ENCODE data around the gene JAKMIP3.

The JAKMIP3 gene

DNA sequence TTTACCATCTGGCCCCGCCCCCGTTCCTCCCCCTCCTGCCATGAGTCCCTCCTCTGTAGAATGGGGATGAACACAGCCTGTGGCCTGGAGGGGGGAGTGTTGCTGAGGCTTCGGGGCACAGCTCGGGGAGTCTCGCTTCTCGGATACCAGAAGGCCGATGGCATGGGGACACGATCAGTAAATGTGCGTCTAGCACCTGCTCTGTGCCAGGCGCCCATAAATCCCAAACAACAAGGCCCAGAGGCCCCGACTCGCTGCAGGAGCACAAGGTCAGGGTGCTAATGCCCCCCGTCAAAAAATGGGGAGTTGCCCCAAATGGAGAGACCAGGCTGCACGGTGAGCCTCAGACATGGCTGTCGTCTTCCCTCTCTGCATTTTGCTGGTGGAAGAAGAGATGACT is 40.7 kb downstream of the JAKMIP3 start:
- DNase-seq (ENCODE audit: low read depth in 1 of 2, low spot score in 1 of 2) = no peak
- Histone ChIP-seq H3K27me3 (ENCODE audit: insufficient read depth, poor library complexity, severe bottlenecking) (no peaks in the 10 kb centered on the region), H3K4me3 (replicated peaks; ENCODE audit: insufficient read depth, low read length) (no peak overlapping the region), H3K27ac (replicated peaks) (no peak overlapping the region)
- TF ChIP-seq SPI1 (IDR thresholded peaks at IDR 0.05; ENCODE audit: borderline replicate concordance, low read depth) = no peak
- no peak for TF ChIP-seq POLR2AphosphoS5 (IDR thresholded peaks at IDR 0.05; ENCODE audit: low read depth)

DNA sequence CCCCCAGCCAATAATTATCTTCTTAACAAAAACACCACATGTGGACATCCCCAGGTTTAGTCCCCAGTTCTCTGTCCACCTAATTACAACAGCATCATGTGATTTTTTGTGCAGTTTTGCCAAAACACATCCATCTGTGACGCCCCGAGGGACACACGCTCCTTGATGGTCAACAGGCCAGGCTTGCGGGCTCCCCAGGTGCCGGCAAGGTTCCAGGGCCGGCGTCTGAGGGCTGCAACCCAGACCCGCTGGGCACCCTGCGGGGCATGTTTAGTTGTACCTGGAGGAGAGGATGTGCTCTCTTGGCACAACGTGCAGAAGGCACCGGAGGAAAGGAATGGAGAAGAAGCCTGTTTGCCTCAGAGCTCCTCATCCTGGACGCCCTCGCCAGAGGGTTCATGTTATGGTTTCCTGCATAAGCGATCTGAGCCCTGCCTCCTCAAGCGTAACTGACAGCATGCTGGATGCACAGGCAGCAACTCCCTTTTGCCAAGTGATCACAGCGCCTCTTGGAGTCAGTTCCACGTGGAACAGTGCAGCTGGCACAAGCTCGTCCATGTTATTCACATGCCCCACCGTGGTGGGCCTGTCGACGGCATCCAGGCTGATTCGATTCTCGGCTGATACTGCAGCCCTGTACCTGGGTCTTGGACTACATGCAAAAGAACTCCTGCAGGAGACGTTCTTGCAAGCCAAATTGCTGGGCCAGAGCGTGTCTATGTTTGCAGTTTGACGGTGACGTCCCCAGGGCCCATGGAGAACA is 41.6 kb downstream of the JAKMIP3 start:
- no peaks in the 10 kb centered on the region for H3K27me3 ChIP-seq (ENCODE audit: insufficient read depth, poor library complexity, severe bottlenecking)
- H3K4me3 ChIP-seq (replicated peaks; ENCODE audit: insufficient read depth, low read length) = no peak overlapping the region
- no peak overlapping the region for H3K27ac ChIP-seq (replicated peaks)
- DNase-seq (ENCODE audit: low read depth in 1 of 2, low spot score in 1 of 2) = no peak
- TF ChIP-seq GABPA (IDR thresholded peaks at IDR 0.05; ENCODE audit: low read depth) (no peak), CTCF (IDR thresholded peaks at IDR 0.05; ENCODE audit: insufficient read depth, low read length) (no peak), SPI1 (IDR thresholded peaks at IDR 0.05; ENCODE audit: borderline replicate concordance, low read depth) (no peak), POLR2AphosphoS5 (IDR thresholded peaks at IDR 0.05; ENCODE audit: low read depth) (no peak)
- TF ChIP-seq, protein P1, sequence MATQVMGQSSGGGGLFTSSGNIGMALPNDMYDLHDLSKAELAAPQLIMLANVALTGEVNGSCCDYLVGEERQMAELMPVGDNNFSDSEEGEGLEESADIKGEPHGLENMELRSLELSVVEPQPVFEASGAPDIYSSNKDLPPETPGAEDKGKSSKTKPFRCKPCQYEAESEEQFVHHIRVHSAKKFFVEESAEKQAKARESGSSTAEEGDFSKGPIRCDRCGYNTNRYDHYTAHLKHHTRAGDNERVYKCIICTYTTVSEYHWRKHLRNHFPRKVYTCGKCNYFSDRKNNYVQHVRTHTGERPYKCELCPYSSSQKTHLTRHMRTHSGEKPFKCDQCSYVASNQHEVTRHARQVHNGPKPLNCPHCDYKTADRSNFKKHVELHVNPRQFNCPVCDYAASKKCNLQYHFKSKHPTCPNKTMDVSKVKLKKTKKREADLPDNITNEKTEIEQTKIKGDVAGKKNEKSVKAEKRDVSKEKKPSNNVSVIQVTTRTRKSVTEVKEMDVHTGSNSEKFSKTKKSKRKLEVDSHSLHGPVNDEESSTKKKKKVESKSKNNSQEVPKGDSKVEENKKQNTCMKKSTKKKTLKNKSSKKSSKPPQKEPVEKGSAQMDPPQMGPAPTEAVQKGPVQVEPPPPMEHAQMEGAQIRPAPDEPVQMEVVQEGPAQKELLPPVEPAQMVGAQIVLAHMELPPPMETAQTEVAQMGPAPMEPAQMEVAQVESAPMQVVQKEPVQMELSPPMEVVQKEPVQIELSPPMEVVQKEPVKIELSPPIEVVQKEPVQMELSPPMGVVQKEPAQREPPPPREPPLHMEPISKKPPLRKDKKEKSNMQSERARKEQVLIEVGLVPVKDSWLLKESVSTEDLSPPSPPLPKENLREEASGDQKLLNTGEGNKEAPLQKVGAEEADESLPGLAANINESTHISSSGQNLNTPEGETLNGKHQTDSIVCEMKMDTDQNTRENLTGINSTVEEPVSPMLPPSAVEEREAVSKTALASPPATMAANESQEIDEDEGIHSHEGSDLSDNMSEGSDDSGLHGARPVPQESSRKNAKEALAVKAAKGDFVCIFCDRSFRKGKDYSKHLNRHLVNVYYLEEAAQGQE (IDR thresholded peaks at IDR 0.05; ENCODE audit: insufficient replicate concordance, low read depth) = no peak

GRCh38 chr10:132107949-132108877 is 42.5 kb downstream of the JAKMIP3 start:
- TF ChIP-seq CTCF (IDR thresholded peaks at IDR 0.05; ENCODE audit: insufficient read depth, low read length) (no peak), SPI1 (IDR thresholded peaks at IDR 0.05; ENCODE audit: borderline replicate concordance, low read depth) (no peak), POLR2AphosphoS5 (IDR thresholded peaks at IDR 0.05; ENCODE audit: low read depth) (no peak), GABPA (IDR thresholded peaks at IDR 0.05; ENCODE audit: low read depth) (no peak)
- TF ChIP-seq, protein P1 (IDR thresholded peaks at IDR 0.05; ENCODE audit: insufficient replicate concordance, low read depth) = no peak
- Histone ChIP-seq H3K27me3 (ENCODE audit: insufficient read depth, poor library complexity, severe bottlenecking) (no peaks in the 10 kb centered on the region), H3K4me3 (replicated peaks; ENCODE audit: insufficient read depth, low read length) (no peak overlapping the region), H3K27ac (replicated peaks) (no peak overlapping the region)
- DNase-seq (ENCODE audit: low read depth in 1 of 2, low spot score in 1 of 2) = no peak

Measured in HL-60 (cell line).